Caco-2 (cell line): ENCODE results near the gene PACS2. TPM values are rescaled to one million over a fixed set of nuclear protein-coding genes. Genes with fewer than 3 reads are reported as not detected.

Source experiments
- BruUV-seq: library from RNA; stranded (reverse); fragments of 400-500 nt; replicated peaks from 2 replicates; lab custom pipeline; 2021; lab: Mats Ljungman, UMichigan
- CTCF ChIA-PET: fragments of 300-600 bp; sonication (Branson Sonifier 250); formaldehyde crosslinking; loops from one replicate; lab custom pipeline; 2022; ENCODE audit warnings: antibody characterized with exemption; lab: Charles Lee
- POLR2A ChIA-PET: fragments of 300-600 bp; sonication (Branson Sonifier 250); formaldehyde crosslinking; loops from one replicate; lab custom pipeline; 2022; ENCODE audit warnings: antibody characterized with exemption; lab: Charles Lee
- DNase-seq, 2 experiments: peaks; one replicate each; pipeline versions ENCODE4 v3.0.0 to v3.0.0-alpha.2; 2020 to 2022
- H3K27me3 ChIP-seq: replicated peaks from 2 replicates; pipeline ENCODE4 v1.6.0; 2011; ENCODE audit warnings: low read length; ENCODE audit not compliant: control insufficient read depth, insufficient read depth
- H3K36me3 ChIP-seq: 2 replicates; pipeline ENCODE4 v1.5.1; 2011; ENCODE audit warnings: low read length; ENCODE audit not compliant: control insufficient read depth, insufficient read depth
- H3K4me1 ChIP-seq: fragments of 250-450 bp; sonication (Bioruptor Pico); 2 replicates; pipeline ENCODE4 v1.5.1; 2020; ENCODE audit warnings: mild to moderate bottlenecking
- H3K4me3 ChIP-seq: 2 replicates; pipeline ENCODE4 v1.5.1; 2011; ENCODE audit warnings: low read depth, mild to moderate bottlenecking, control low read depth, low read length
- H3K9me3 ChIP-seq: fragments of 250-450 bp; sonication (Bioruptor Pico); 2 replicates; pipeline ENCODE4 v1.5.1; 2020; ENCODE audit warnings: mild to moderate bottlenecking, moderate library complexity
- H3K27ac Mint-ChIP-seq: one replicate; pipeline ENCODE4 v1.8.0; 2022; ENCODE audit warnings: mixed read lengths; ENCODE audit not compliant: unreplicated experiment
- H3K27me3 Mint-ChIP-seq: one replicate; pipeline ENCODE4 v1.8.0; 2022; ENCODE audit warnings: mixed read lengths; ENCODE audit not compliant: insufficient read depth, unreplicated experiment
- H3K36me3 Mint-ChIP-seq: one replicate; pipeline ENCODE4 v1.8.0; 2022; ENCODE audit warnings: mild to moderate bottlenecking, mixed read lengths; ENCODE audit not compliant: insufficient read depth, unreplicated experiment
- H3K4me1 Mint-ChIP-seq: one replicate; pipeline ENCODE4 v1.8.0; 2022; ENCODE audit warnings: low read depth, mixed read lengths; ENCODE audit not compliant: unreplicated experiment
- H3K4me3 Mint-ChIP-seq: one replicate; pipeline ENCODE4 v1.8.0; 2022; ENCODE audit warnings: mild to moderate bottlenecking, moderate library complexity, mixed read lengths; ENCODE audit not compliant: unreplicated experiment
- H3K9me3 Mint-ChIP-seq: one replicate; pipeline ENCODE4 v1.8.0; 2022; ENCODE audit warnings: mixed read lengths; ENCODE audit not compliant: unreplicated experiment
- CTCF ChIP-seq, 2 experiments: fragments of 200-600 bp in 1 of 2; IDR thresholded peaks; 1 replicate in 1 of 2; 2 replicates in 1 of 2; pipeline versions ENCODE4 v1.5.1 to v1.8.0; 2011 to 2022; ENCODE audit warnings: antibody characterized with exemption in 1 of 2, control low read depth in 1 of 2, inconsistent platforms in 1 of 2, low read depth in 1 of 2, low read length in 1 of 2, mild to moderate bottlenecking in 1 of 2, moderate library complexity in 1 of 2; ENCODE audit not compliant: insufficient read depth in 1 of 2, severe bottlenecking in 1 of 2, unreplicated experiment in 1 of 2
- intact Hi-C: fragments of 100-400 bp; cut with micrococcal nuclease; formaldehyde crosslinking; loops from one replicate; pipeline ENCODE4 v1.10.0; 2022; ENCODE audit not compliant: unreplicated experiment
- total RNA-seq: library from RNA; stranded (reverse); gene quantifications from 2 replicates; pipeline ENCODE4 v1.2.3, GENCODE V29; 2022

Gene PACS2
- total RNA-seq, 1 experiment from 2014 or later, result 58.1 TPM

- DNase-seq, result no peak
- CTCF ChIA-PET, result no interaction called here
These were observed 15.9 kb downstream of the PACS2 start for GRCh38 chr14:105330491-105330895.

GRCh38 chr14:105331575-105332349, 17.2 kb downstream of the PACS2 start:
- Mint-ChIP-seq H3K4me1 (no peaks in the 10 kb centered on the region), H3K9me3 (no peaks in the 10 kb centered on the region), H3K27me3 (no peaks in the 10 kb centered on the region), H3K36me3 (no peaks in the 10 kb centered on the region), H3K27ac (no peak overlapping the region), H3K4me3 (no peak overlapping the region)
- Histone ChIP-seq H3K9me3 (no peaks in the 10 kb centered on the region), H3K36me3 (no peaks in the 10 kb centered on the region), H3K4me3 (no peak overlapping the region), H3K27me3 (no peaks in the 10 kb centered on the region), H3K4me1 (no peaks in the 10 kb centered on the region)
- DNase-seq, result no peak
- CTCF ChIA-PET, result no interaction called here
- BruUV-seq, result no TSS peak
- POLR2A ChIA-PET, result no interaction called here
- intact Hi-C loops, result no loop called here
- no peak for TF ChIP-seq CTCF (IDR thresholded peaks at IDR 0.05; ENCODE audit: insufficient read depth in 1 of 2, low read depth in 1 of 2, low read length in 1 of 2, severe bottlenecking in 1 of 2, unreplicated experiment in 1 of 2)

More at GRCh38 chr14:105330491-105330895, 15.9 kb downstream of the PACS2 start:
- TF ChIP-seq CTCF (IDR thresholded peaks at IDR 0.05; ENCODE audit: insufficient read depth in 1 of 2, low read depth in 1 of 2, low read length in 1 of 2, severe bottlenecking in 1 of 2, unreplicated experiment in 1 of 2), result no peak
- no peak overlapping the region for H3K27ac Mint-ChIP-seq
- H3K36me3 Mint-ChIP-seq, result no peaks in the 10 kb centered on the region
- no TSS peak for BruUV-seq
- POLR2A ChIA-PET, result no interaction called here
- no peaks in the 10 kb centered on the region for H3K27me3 Mint-ChIP-seq
- Histone ChIP-seq H3K4me3 (no peak overlapping the region), H3K9me3 (no peaks in the 10 kb centered on the region), H3K27me3 (no peaks in the 10 kb centered on the region), H3K36me3 (no peaks in the 10 kb centered on the region), H3K4me1 (no peaks in the 10 kb centered on the region)
- H3K9me3 Mint-ChIP-seq, result no peaks in the 10 kb centered on the region
- no peaks in the 10 kb centered on the region for H3K4me1 Mint-ChIP-seq
- intact Hi-C loops, result no loop called here
- H3K4me3 Mint-ChIP-seq, result no peak overlapping the region

GRCh38 chr14:105332350-105332874, 17.9 kb downstream of the PACS2 start:
- intact Hi-C loops, result no loop called here
- TF ChIP-seq CTCF (IDR thresholded peaks at IDR 0.05; ENCODE audit: insufficient read depth in 1 of 2, low read depth in 1 of 2, low read length in 1 of 2, severe bottlenecking in 1 of 2, unreplicated experiment in 1 of 2), result no peak

More at GRCh38 chr14:105332350-105332874, 17.9 kb downstream of the PACS2 start:
- H3K27me3 Mint-ChIP-seq, result no peaks in the 10 kb centered on the region
- H3K4me3 Mint-ChIP-seq, result no peak overlapping the region
- H3K4me1 Mint-ChIP-seq, result no peaks in the 10 kb centered on the region
- H3K9me3 ChIP-seq, result no peaks in the 10 kb centered on the region
- H3K4me1 ChIP-seq, result no peaks in the 10 kb centered on the region
- no peaks in the 10 kb centered on the region for H3K9me3 Mint-ChIP-seq
- DNase-seq, result no peak
- H3K4me3 ChIP-seq, result no peak overlapping the region
- H3K36me3 Mint-ChIP-seq, result no peaks in the 10 kb centered on the region
- H3K27me3 ChIP-seq, result no peaks in the 10 kb centered on the region
- ChIA-PET CTCF (no interaction called here), POLR2A (no interaction called here)
- H3K27ac Mint-ChIP-seq, result no peak overlapping the region
- no peaks in the 10 kb centered on the region for H3K36me3 ChIP-seq
- BruUV-seq, result no TSS peak
